ENCODE measurements around the gene WFS1. TPM values are rescaled to one million over a fixed set of nuclear protein-coding genes. Genes with fewer than 3 reads are reported as not detected.

The WFS1 gene
- total and polyA plus RNA-seq, 9 of the 15 experiments (the other 6 are each of a cell fraction or from before 2014, with no cell fraction given), result 0.01 to 0.29 (median 0.03) TPM; not detected in 5

DNA sequence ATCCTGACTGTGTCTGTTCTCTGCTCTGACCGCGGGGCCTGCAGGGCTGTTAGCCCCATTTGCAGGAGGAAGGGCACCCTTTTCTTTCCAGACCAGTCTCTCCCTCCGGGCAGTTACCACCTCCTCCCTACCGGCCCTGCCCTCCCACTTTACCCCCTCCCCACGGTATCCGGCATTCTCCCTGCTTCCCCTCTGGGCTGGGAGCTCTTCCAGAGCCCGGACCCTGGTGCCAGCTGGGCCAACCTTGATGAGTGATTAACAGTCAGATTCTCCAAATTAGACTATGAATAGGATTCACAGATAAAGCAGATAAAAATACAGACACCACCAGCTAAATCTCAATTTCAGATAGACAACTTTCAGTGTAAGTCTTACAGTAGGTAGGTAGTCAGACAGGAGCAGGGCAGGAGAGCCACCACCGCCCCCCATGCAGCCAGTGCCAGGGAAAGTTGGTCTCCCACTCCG is 23.4 kb upstream of the WFS1 start:
- H3K9me3 ChIP-seq (replicated peaks; ENCODE audit: control insufficient read depth, insufficient read depth, low read depth, low read length), result no peaks in the 10 kb centered on the region
- peaks cover 0 to 5% of the 10 kb centered on the region in 2 experiments; a peak in 1 of 5 replicates for H3K27me3 ChIP-seq (ENCODE audit: control insufficient read depth in 2 of 2, insufficient read depth in 2 of 2, low read length in 2 of 2)
- H3K79me2 ChIP-seq (ENCODE audit: control insufficient read depth, insufficient read depth, low read length), result no peaks in the 10 kb centered on the region
- FAIRE-seq (no peak), ATAC-seq (no peak), DNase-seq (ENCODE audit: extremely low read depth in 1 of 4, low spot score in 3 of 4) (no peak)
- no peaks in the 10 kb centered on the region; the same call in 1 of the 2 replicates for H4K20me1 ChIP-seq (replicated peaks; ENCODE audit: control insufficient read depth, insufficient read depth, low read length)
- intact Hi-C loops (cut with micrococcal nuclease), result no loop called here
- H2AFZ ChIP-seq (ENCODE audit: low read depth, low read length), result no peak overlapping the region
- in situ Hi-C loops (cut with MboI), result no loop called here
- CTCF ChIA-PET (ENCODE audit: low intra/inter-chr PET ratio), result no interaction called here
- no peaks in the 10 kb centered on the region for H3K9me1 ChIP-seq (ENCODE audit: control insufficient read depth, insufficient read depth, low read length)
- no peak for TF ChIP-seq ZNF764 (CRISPR knock-in tag; IDR thresholded peaks at IDR 0.05; ENCODE audit: low read depth)
- TF ChIP-seq CHCHD3 (CRISPR knock-in tag; IDR thresholded peaks at IDR 0.05), result no peak
- TF ChIP-seq, protein P1, sequence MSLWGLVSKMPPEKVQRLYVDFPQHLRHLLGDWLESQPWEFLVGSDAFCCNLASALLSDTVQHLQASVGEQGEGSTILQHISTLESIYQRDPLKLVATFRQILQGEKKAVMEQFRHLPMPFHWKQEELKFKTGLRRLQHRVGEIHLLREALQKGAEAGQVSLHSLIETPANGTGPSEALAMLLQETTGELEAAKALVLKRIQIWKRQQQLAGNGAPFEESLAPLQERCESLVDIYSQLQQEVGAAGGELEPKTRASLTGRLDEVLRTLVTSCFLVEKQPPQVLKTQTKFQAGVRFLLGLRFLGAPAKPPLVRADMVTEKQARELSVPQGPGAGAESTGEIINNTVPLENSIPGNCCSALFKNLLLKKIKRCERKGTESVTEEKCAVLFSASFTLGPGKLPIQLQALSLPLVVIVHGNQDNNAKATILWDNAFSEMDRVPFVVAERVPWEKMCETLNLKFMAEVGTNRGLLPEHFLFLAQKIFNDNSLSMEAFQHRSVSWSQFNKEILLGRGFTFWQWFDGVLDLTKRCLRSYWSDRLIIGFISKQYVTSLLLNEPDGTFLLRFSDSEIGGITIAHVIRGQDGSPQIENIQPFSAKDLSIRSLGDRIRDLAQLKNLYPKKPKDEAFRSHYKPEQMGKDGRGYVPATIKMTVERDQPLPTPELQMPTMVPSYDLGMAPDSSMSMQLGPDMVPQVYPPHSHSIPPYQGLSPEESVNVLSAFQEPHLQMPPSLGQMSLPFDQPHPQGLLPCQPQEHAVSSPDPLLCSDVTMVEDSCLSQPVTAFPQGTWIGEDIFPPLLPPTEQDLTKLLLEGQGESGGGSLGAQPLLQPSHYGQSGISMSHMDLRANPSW (CRISPR knock-in tag; IDR thresholded peaks at IDR 0.05), result no peak
- no peak for TF ChIP-seq CHD1 (IDR thresholded peaks at IDR 0.05; ENCODE audit: low read length)
- no peak for TF ChIP-seq ZNF23 (CRISPR knock-in tag; IDR thresholded peaks at IDR 0.05)
- TF ChIP-seq MTA3 (IDR thresholded peaks at IDR 0.05; ENCODE audit: borderline replicate concordance), result no peak
- no peak for TF ChIP-seq BRD9 (IDR thresholded peaks at IDR 0.05; ENCODE audit: low read depth, partially characterized antibody)
- TF ChIP-seq PHB (CRISPR knock-in tag; IDR thresholded peaks at IDR 0.05), result no peak
- no peak for TF ChIP-seq DACH1 (IDR thresholded peaks at IDR 0.05; ENCODE audit: partially characterized antibody)
- no peak for TF ChIP-seq ZNF239 (CRISPR knock-in tag; IDR thresholded peaks at IDR 0.05)
- TF ChIP-seq SMARCC2 (IDR thresholded peaks at IDR 0.05; ENCODE audit: low read depth), result no peak
- no peak for TF ChIP-seq USF1 (CRISPR knock-in tag; IDR thresholded peaks at IDR 0.05)
- TF ChIP-seq ZFP36 (IDR thresholded peaks at IDR 0.05; ENCODE audit: low read depth, low read length, partially characterized antibody), result no peak
- no TSS peak for BruUV-seq (replicated peaks)
- no peaks in the 10 kb centered on the region for H3K36me3 ChIP-seq (ENCODE audit: control insufficient read depth, insufficient read depth, low read length)
- no peak overlapping the region for H3K27ac ChIP-seq (ENCODE audit: extremely low read depth, low read depth, low read length)
- no peak overlapping the region for H3K9ac ChIP-seq (ENCODE audit: insufficient read depth in 1 of 2, low read depth in 2 of 2, low read length in 2 of 2)
- peaks cover 0 to 9% of the 10 kb centered on the region in 2 experiments; a peak in 1 of 5 replicates for H3K4me1 ChIP-seq (replicated peaks in 1 of 2; ENCODE audit: control insufficient read depth in 2 of 2, insufficient read depth in 2 of 2, low read length in 2 of 2)
- no peak overlapping the region for H3K4me2 ChIP-seq (ENCODE audit: insufficient read depth, low read length)
- 10% methylated on average over 7 of the region's 9 CpGs for WGBS (ENCODE audit: insufficient coverage, low coverage, missing lambda C conversion rate)
- no peak overlapping the region for H3K4me3 ChIP-seq
- POLR2A ChIA-PET, result no interaction called here

All from K562 (cell line).